Endothelial cell of umbilical vein (primary cell): ENCODE measurements around the gene GPR176. TPM values are rescaled to one million over a fixed set of nuclear protein-coding genes. Genes with fewer than 3 reads are reported as not detected.

ENCODE experiments used
- BruUV-seq: library from RNA; stranded (reverse); fragments of 400-500 nt; replicated peaks from 2 replicates; lab custom pipeline; 2021; lab: Mats Ljungman, UMichigan
- CTCF ChIA-PET: fragments of 300-600, 350-600 bp; sonication (Branson Sonifier 250); formaldehyde crosslinking; loops from one replicate; lab custom pipeline; 2021; ENCODE audit warnings: antibody characterized with exemption, inconsistent platforms; lab: Charles Lee
- POLR2A ChIA-PET: fragments of 300-600, 350-600 bp; sonication (Branson Sonifier 250); formaldehyde crosslinking; loops from one replicate; lab custom pipeline; 2021; ENCODE audit warnings: antibody characterized with exemption, inconsistent platforms; lab: Charles Lee
- DNase-seq: peaks from one replicate; pipeline ENCODE4 v3.0.0-alpha.2; 2011; ENCODE audit warnings: low read depth, low spot score
- FAIRE-seq: peaks from 2 replicates; lab custom pipeline; 2011; peaks lifted over from hg19 to GRCh38; lab: Jason Lieb, UNC
- H2AFZ ChIP-seq: 2 replicates; pipeline ENCODE4 v1.6.0; 2012; ENCODE audit warnings: low read depth, low read length, control low read depth, inconsistent platforms
- H3K27ac ChIP-seq: 2 replicates; pipeline ENCODE4 v1.5.1; 2011; ENCODE audit warnings: low read depth, mild to moderate bottlenecking, control low read depth, low read length, moderate library complexity; ENCODE audit not compliant: insufficient read depth
- H3K27me3 ChIP-seq, 2 experiments: 2 replicates each; pipeline versions ENCODE4 v1.6.0 to v1.6.1; 2011; ENCODE audit warnings: low read length in 2 of 2, mixed read lengths in 1 of 2; ENCODE audit not compliant: control insufficient read depth in 2 of 2, insufficient read depth in 2 of 2
- H3K36me3 ChIP-seq, 2 experiments: 2 replicates in 1 of 2; 3 replicates in 1 of 2; pipeline ENCODE4 v1.5.1; 2011; ENCODE audit warnings: low read length in 2 of 2, mild to moderate bottlenecking in 1 of 2, moderate library complexity in 1 of 2; ENCODE audit not compliant: control insufficient read depth in 2 of 2, insufficient read depth in 2 of 2; ENCODE audit errors: extremely low read depth in 1 of 2
- H3K4me1 ChIP-seq: 3 replicates; pipeline ENCODE4 v1.5.1; 2011; ENCODE audit warnings: mild to moderate bottlenecking, low read length; ENCODE audit not compliant: control insufficient read depth, insufficient read depth; ENCODE audit errors: extremely low read depth
- H3K4me2 ChIP-seq: 2 replicates; pipeline ENCODE4 v1.6.1; 2011; ENCODE audit warnings: low read length, control low read depth, mixed read lengths; ENCODE audit not compliant: insufficient read depth
- H3K4me3 ChIP-seq, 3 experiments: fragments of 200-600 bp in 1 of 3; sonication (generic), shearing (Covaris generic) in 1 of 3; replicated peaks in 1 of 3; 2 replicates each; pipeline ENCODE4 v1.5.1; 2011 to 2016; ENCODE audit warnings: control low read depth in 3 of 3, low read length in 3 of 3, mild to moderate bottlenecking in 2 of 3, inconsistent platforms in 1 of 3, low read depth in 1 of 3, moderate library complexity in 1 of 3; ENCODE audit not compliant: insufficient read depth in 1 of 3
- H3K79me2 ChIP-seq: 2 replicates; pipeline ENCODE4 v1.6.0; 2012; ENCODE audit warnings: low read length, inconsistent platforms; ENCODE audit not compliant: control insufficient read depth, insufficient read depth
- H3K9ac ChIP-seq: replicated peaks from 2 replicates; pipeline ENCODE3; 2011; ENCODE audit warnings: low read length, control low read depth; ENCODE audit not compliant: insufficient read depth; ENCODE audit errors: extremely low read depth
- H3K9me1 ChIP-seq: replicated peaks from 3 replicates; pipeline ENCODE4 v1.6.0; 2011; ENCODE audit warnings: mild to moderate bottlenecking, low read length; ENCODE audit not compliant: control insufficient read depth, insufficient read depth; ENCODE audit errors: extremely low read depth
- H3K9me3 ChIP-seq: replicated peaks from 2 replicates; pipeline ENCODE4 v1.5.1; 2012; ENCODE audit warnings: low read length, inconsistent platforms; ENCODE audit not compliant: control insufficient read depth, insufficient read depth
- H4K20me1 ChIP-seq: replicated peaks from 2 replicates; pipeline ENCODE3; 2011; ENCODE audit warnings: mild to moderate bottlenecking, low read length; ENCODE audit not compliant: control insufficient read depth, insufficient read depth; ENCODE audit errors: extremely low read depth
- EZH2 ChIP-seq: IDR thresholded peaks from 2 replicates; pipeline ENCODE4 v1.6.1; 2012; ENCODE audit warnings: borderline replicate concordance, low read depth, mild to moderate bottlenecking, moderate library complexity, low read length, inconsistent platforms; ENCODE audit not compliant: severe bottlenecking
- FOS ChIP-seq: IDR thresholded peaks from 2 replicates; pipeline ENCODE4 v1.6.1; 2011; ENCODE audit warnings: mild to moderate bottlenecking, low read length, moderate library complexity, borderline replicate concordance; ENCODE audit not compliant: insufficient read depth
- MYC ChIP-seq: IDR thresholded peaks from one replicate; pipeline ENCODE4 v1.6.1; 2011; ENCODE audit warnings: mild to moderate bottlenecking, low read depth, low read length
- POLR2AphosphoS5 ChIP-seq: IDR thresholded peaks from 2 replicates; pipeline ENCODE4 v1.6.1; 2012; ENCODE audit warnings: low read depth, mild to moderate bottlenecking, control low read depth, low read length, moderate library complexity; ENCODE audit not compliant: insufficient read depth
- dilution Hi-C: fragments of 300-500 bp; cut with MboI; formaldehyde crosslinking; loops from one replicate; pipeline ENCODE4 v1.15.0; 2019; ENCODE audit warnings: low sequenced_read_pairs; ENCODE audit not compliant: extremely low pct_ligation_motif_present
- intact Hi-C: fragments of 100-400 bp; cut with micrococcal nuclease; formaldehyde crosslinking; loops from one replicate; pipeline ENCODE4 v1.10.0; 2022
- polyA plus RNA-seq, 4 experiments: library from polyadenylated mRNA; depleted of rRNA in 3 of 4; stranded (reverse) in 3 of 4; unstranded in 1 of 4; fragments of >200 nt; gene quantifications; 2 replicates each; pipeline versions ENCODE4 v1.2.1 to v1.2.3, GENCODE V29; 2011 to 2012; ENCODE audit warnings: missing spikeins in 1 of 4
- total RNA-seq: library from RNA; stranded (reverse); gene quantifications from 2 replicates; pipeline ENCODE4 v1.2.3, GENCODE V29; 2021
- TF ChIP-seq, protein P1 (sequence below), 2 donors: IDR thresholded peaks; 1 replicate in 1 of 2; 2 replicates in 1 of 2; pipeline ENCODE4 v1.5.1; 2011; ENCODE audit warnings: low read length in 2 of 2, mild to moderate bottlenecking in 2 of 2, moderate library complexity in 2 of 2, control low read depth in 1 of 2, inconsistent platforms in 1 of 2, low read depth in 1 of 2; ENCODE audit not compliant: insufficient read depth in 1 of 2; ENCODE audit errors: extremely low read depth in 1 of 2
- TF ChIP-seq, protein P2 (sequence below): IDR thresholded peaks from 2 replicates; pipeline ENCODE4 v1.6.1; 2011; ENCODE audit not compliant: insufficient read depth, insufficient read length

The GPR176 gene
- total and polyA plus RNA-seq, 2 donors (not counting 3 experiments of a cell fraction or from before 2014, with no cell fraction given) = 35.3 to 68.7 TPM

- intact Hi-C loops = no loop called here
- Histone ChIP-seq H3K79me2 (no peaks in the 10 kb centered on the region), H3K9me3 (no peaks in the 10 kb centered on the region), H3K27me3 (no peaks in the 10 kb centered on the region), H3K4me1 (no peaks in the 10 kb centered on the region), H3K9me1 (no peaks in the 10 kb centered on the region), H4K20me1 (no peaks in the 10 kb centered on the region), H3K27ac (no peak overlapping the region), H3K36me3 (peaks cover 20 to 29% of the 10 kb centered on the region in 2 experiments), H2AFZ (no peak overlapping the region), H3K4me2 (no peak overlapping the region), H3K9ac (no peak overlapping the region), H3K4me3 (no peak overlapping the region)
- TF ChIP-seq EZH2 (no peak), MYC (no peak), FOS (no peak), POLR2AphosphoS5 (no peak)
- TF ChIP-seq, protein P1, sequence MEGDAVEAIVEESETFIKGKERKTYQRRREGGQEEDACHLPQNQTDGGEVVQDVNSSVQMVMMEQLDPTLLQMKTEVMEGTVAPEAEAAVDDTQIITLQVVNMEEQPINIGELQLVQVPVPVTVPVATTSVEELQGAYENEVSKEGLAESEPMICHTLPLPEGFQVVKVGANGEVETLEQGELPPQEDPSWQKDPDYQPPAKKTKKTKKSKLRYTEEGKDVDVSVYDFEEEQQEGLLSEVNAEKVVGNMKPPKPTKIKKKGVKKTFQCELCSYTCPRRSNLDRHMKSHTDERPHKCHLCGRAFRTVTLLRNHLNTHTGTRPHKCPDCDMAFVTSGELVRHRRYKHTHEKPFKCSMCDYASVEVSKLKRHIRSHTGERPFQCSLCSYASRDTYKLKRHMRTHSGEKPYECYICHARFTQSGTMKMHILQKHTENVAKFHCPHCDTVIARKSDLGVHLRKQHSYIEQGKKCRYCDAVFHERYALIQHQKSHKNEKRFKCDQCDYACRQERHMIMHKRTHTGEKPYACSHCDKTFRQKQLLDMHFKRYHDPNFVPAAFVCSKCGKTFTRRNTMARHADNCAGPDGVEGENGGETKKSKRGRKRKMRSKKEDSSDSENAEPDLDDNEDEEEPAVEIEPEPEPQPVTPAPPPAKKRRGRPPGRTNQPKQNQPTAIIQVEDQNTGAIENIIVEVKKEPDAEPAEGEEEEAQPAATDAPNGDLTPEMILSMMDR (IDR thresholded peaks at IDR 0.05; ENCODE audit: extremely low read depth in 1 of 2, insufficient read depth in 1 of 2, low read depth in 1 of 2, low read length in 2 of 2) = no peak
- TF ChIP-seq, protein P2, sequence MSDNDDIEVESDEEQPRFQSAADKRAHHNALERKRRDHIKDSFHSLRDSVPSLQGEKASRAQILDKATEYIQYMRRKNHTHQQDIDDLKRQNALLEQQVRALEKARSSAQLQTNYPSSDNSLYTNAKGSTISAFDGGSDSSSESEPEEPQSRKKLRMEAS = no peak
- FAIRE-seq (no peak), DNase-seq (no peak)
- BruUV-seq = no TSS peak
- ChIA-PET CTCF (interaction anchor here (1.3 kb wide), 1 partner anchor 72 kb away, joined by 3 read pairs; no protein-coding TSS in a partner anchor), POLR2A (no interaction called here)
- dilution Hi-C loops = no loop called here
These were observed 39.3 kb upstream of the GPR176 start for GRCh38 chr15:39959411-39959810.
